Measurements from ENCODE around the gene NR2C2AP.
A peak's percentile ranks its signal among the peaks of the same experiment; 100 is the strongest.

Gene NR2C2AP

GRCh38 chr19:19215792-19216191, 12.6 kb upstream of the NR2C2AP start:
- no peak for TF ChIP-seq CTCF (conservative IDR thresholded peaks at IDR 0.05; ENCODE audit: low read depth, low read length)
- H3K4me3 ChIP-seq (ENCODE audit: low read depth, low read length): no peak overlapping the region
- no peak for DNase-seq (ENCODE audit: low read depth)

- no peak overlapping the region for H3K4me3 ChIP-seq (ENCODE audit: low read depth, low read length)
- no peak for TF ChIP-seq CTCF (conservative IDR thresholded peaks at IDR 0.05; ENCODE audit: low read depth, low read length)
- DNase-seq (ENCODE audit: low read depth): peak; percentile 40
Measured at GRCh38 chr19:19214892-19215291, 11.7 kb upstream of the NR2C2AP start.

- TF ChIP-seq CTCF (conservative IDR thresholded peaks at IDR 0.05; ENCODE audit: low read depth, low read length): no peak
- DNase-seq (ENCODE audit: low read depth): no peak
- no peak overlapping the region for H3K4me3 ChIP-seq (ENCODE audit: low read depth, low read length)
Measured at GRCh38 chr19:19214159-19214490, 10.9 kb upstream of the NR2C2AP start.

GRCh38 chr19:19213426-19214158, 10.4 kb upstream of the NR2C2AP start:
- TF ChIP-seq CTCF (conservative IDR thresholded peaks at IDR 0.05; ENCODE audit: low read depth, low read length): no peak
- H3K4me3 ChIP-seq (ENCODE audit: low read depth, low read length): no peak overlapping the region
- DNase-seq (ENCODE audit: low read depth): no peak

GRCh38 chr19:19212916-19213315, 9.7 kb upstream of the NR2C2AP start:
- no peak overlapping the region for H3K4me3 ChIP-seq (ENCODE audit: low read depth, low read length)
- no peak for TF ChIP-seq CTCF (conservative IDR thresholded peaks at IDR 0.05; ENCODE audit: low read depth, low read length)
- no peak for DNase-seq (ENCODE audit: low read depth)

GRCh38 chr19:19211499-19212420, 8.5 kb upstream of the NR2C2AP start, which contains the start of gene NCAN:
Gene NCAN, plus strand, starts transcription at chr19:19211958. Its CDS starts 4,996 bp downstream, at chr19:19216954.
- no peak for DNase-seq (ENCODE audit: low read depth)
- TF ChIP-seq CTCF (conservative IDR thresholded peaks at IDR 0.05; ENCODE audit: low read depth, low read length): no peak
- H3K4me3 ChIP-seq (ENCODE audit: low read depth, low read length): no peak within 1 kb of the TSS
